ENCODE measurements around the gene FBXW8.

Gene FBXW8

GRCh38 chr12:116959845-116960514 is 49.2 kb downstream of the FBXW8 start:
- DNase-seq, result no peak

- DNase-seq, result no peak
Measured at GRCh38 chr12:116962197-116962596, 51.4 kb downstream of the FBXW8 start.

- DNase-seq, result no peak
Measured at GRCh38 chr12:116962783-116963356, 52.1 kb downstream of the FBXW8 start.

- no peak for DNase-seq
Measured at GRCh38 chr12:116964054-116965050, 53.6 kb downstream of the FBXW8 start.

GRCh38 chr12:116968986-116969385 is 58.2 kb downstream of the FBXW8 start:
- DNase-seq, result no peak

- no peak for DNase-seq
Measured at GRCh38 chr12:116969615-116970585, 59.1 kb downstream of the FBXW8 start.

- no peak for DNase-seq
Measured at GRCh38 chr12:116971222-116971621, 60.5 kb downstream of the FBXW8 start.

GRCh38 chr12:116975779-116976393 is 65.1 kb downstream of the FBXW8 start:
- no peak for DNase-seq

GRCh38 chr12:116977465-116978380 is 67.0 kb downstream of the FBXW8 start:
- DNase-seq, result no peak

GRCh38 chr12:116978791-116979508 is 68.2 kb downstream of the FBXW8 start:
- no peak for DNase-seq

GRCh38 chr12:116980083-116980482 is 69.3 kb downstream of the FBXW8 start:
- no peak for DNase-seq

- no peak for DNase-seq
Measured at GRCh38 chr12:116982791-116983411, 72.2 kb downstream of the FBXW8 start.

- DNase-seq, result no peak
Measured at GRCh38 chr12:116984098-116984497, 73.3 kb downstream of the FBXW8 start.

GRCh38 chr12:116990329-116990728 is 79.6 kb downstream of the FBXW8 start:
- DNase-seq, result no peak

- no peak for DNase-seq
Measured at GRCh38 chr12:116990971-116991966, 80.5 kb downstream of the FBXW8 start.

- no peak for DNase-seq
Measured at GRCh38 chr12:116996093-116996492, 85.3 kb downstream of the FBXW8 start.

- no peak for DNase-seq
Measured at GRCh38 chr12:116996621-116997020, 85.9 kb downstream of the FBXW8 start.

GRCh38 chr12:116999066-116999465 is 88.3 kb downstream of the FBXW8 start:
- no peak for DNase-seq
